C4-2B (cell line): ENCODE measurements around the gene NUDCD3.

Experiments used
- H3K27ac ChIP-seq: fragments of 450-650 bp; 2 replicates; pipeline ENCODE4 v1.5.1; 2017
- CTCF ChIP-seq: fragments of 450-650 bp; conservative IDR thresholded peaks from 2 replicates; pipeline ENCODE4 v1.5.1; 2017; ENCODE audit warnings: mild to moderate bottlenecking
- ZFX ChIP-seq: fragments of 450-650 bp; IDR thresholded peaks from 2 replicates; pipeline ENCODE4 v1.6.1; 2017

Gene NUDCD3

GRCh38 chr7:44490351-44491200 lies at the start of gene NUDCD3:
TSS of gene NUDCD3 (minus strand) at chr7:44490658. CDS start at chr7:44490600, 58 bp downstream.
- TF ChIP-seq ZFX (peak; percentile 99), CTCF (peak; percentile 18)
- H3K27ac ChIP-seq, result peak within 1 kb of the TSS; percentile 91

- TF ChIP-seq CTCF (no peak), ZFX (no peak)
- no peak overlapping the region for H3K27ac ChIP-seq
These were observed 49.4 kb upstream of the NUDCD3 start for GRCh38 chr7:44539669-44540506.

- H3K27ac ChIP-seq, result no peak overlapping the region
- no peak for TF ChIP-seq CTCF
- no peak for TF ChIP-seq ZFX
These were observed 48.6 kb upstream of the NUDCD3 start for GRCh38 chr7:44538798-44539668.

- TF ChIP-seq ZFX, result no peak
- no peak for TF ChIP-seq CTCF
- no peak overlapping the region for H3K27ac ChIP-seq
These were observed 47.8 kb upstream of the NUDCD3 start for GRCh38 chr7:44538093-44538797.

- TF ChIP-seq ZFX (no peak), CTCF (no peak)
- no peak overlapping the region for H3K27ac ChIP-seq
These were observed 47.0 kb upstream of the NUDCD3 start for GRCh38 chr7:44537442-44537841.

- no peak for TF ChIP-seq CTCF
- TF ChIP-seq ZFX, result no peak
- no peak overlapping the region for H3K27ac ChIP-seq
These were observed 45.6 kb upstream of the NUDCD3 start for GRCh38 chr7:44536090-44536489.
